HepG2 (cell line): ENCODE measurements around the gene VAV2. TPM values are rescaled to one million over a fixed set of nuclear protein-coding genes. Genes with fewer than 3 reads are reported as not detected.

Experiments
- ATF7-NPFF ChIP-seq: sonication (generic); formaldehyde crosslinking; IDR thresholded peaks from 2 replicates; pipeline ENCODE4 v1.8.1; 2023; ENCODE audit warnings: mild to moderate bottlenecking, low read depth, missing genetic modification reagents, moderate library complexity
- EHMT2 ChIP-seq: fragments of 200-600 bp; sonication (generic); IDR thresholded peaks from 2 replicates; pipeline ENCODE4 v1.7.0; 2017; ENCODE audit warnings: antibody characterized with exemption, low read depth, low read length, borderline replicate concordance
- FLYWCH1 ChIP-seq: sonication (generic); formaldehyde crosslinking; IDR thresholded peaks from 2 replicates; pipeline ENCODE4 v1.8.1; 2023; ENCODE audit warnings: mild to moderate bottlenecking, missing genetic modification reagents
- FOXC1 ChIP-seq: sonication (generic); formaldehyde crosslinking; IDR thresholded peaks from 2 replicates; pipeline ENCODE4 v1.8.0; 2022; ENCODE audit warnings: mild to moderate bottlenecking, missing genetic modification reagents, borderline replicate concordance
- GPBP1L1 ChIP-seq: sonication (generic); formaldehyde crosslinking; IDR thresholded peaks from 2 replicates; pipeline ENCODE4 v1.5.0; 2020; ENCODE audit warnings: mild to moderate bottlenecking, missing genetic modification reagents
- HNF4A ChIP-seq: sonication (generic); formaldehyde crosslinking; IDR thresholded peaks from 2 replicates; pipeline ENCODE4 v1.4.0; 2020; ENCODE audit warnings: missing genetic modification reagents
- IKZF1 ChIP-seq: fragments of 450-650 bp; IDR thresholded peaks from 2 replicates; pipeline ENCODE4 v1.7.1; 2016
- JDP2 ChIP-seq: sonication (generic); formaldehyde crosslinking; IDR thresholded peaks from 2 replicates; pipeline ENCODE4 v1.8.1; 2022; ENCODE audit warnings: missing genetic modification reagents, borderline replicate concordance
- KLF13 ChIP-seq: sonication (generic); formaldehyde crosslinking; IDR thresholded peaks from 2 replicates; pipeline ENCODE4 v1.4.0; 2020; ENCODE audit warnings: mild to moderate bottlenecking, missing genetic modification reagents
- MED1 ChIP-seq: sonication (generic); formaldehyde crosslinking; IDR thresholded peaks from 2 replicates; pipeline ENCODE4 v1.4.0; 2020; ENCODE audit warnings: missing genetic modification reagents
- NFKBIZ ChIP-seq: IDR thresholded peaks from 2 replicates; pipeline ENCODE4 v1.6.1; 2018; ENCODE audit warnings: missing genetic modification reagents, missing compliant biosample characterization
- NKX3-1 ChIP-seq: sonication (generic); formaldehyde crosslinking; IDR thresholded peaks from 2 replicates; pipeline ENCODE4 v1.5.0; 2020; ENCODE audit warnings: missing genetic modification reagents
- RCOR2 ChIP-seq: IDR thresholded peaks from 2 replicates; pipeline ENCODE4 v1.6.1; 2016; ENCODE audit warnings: missing biosample characterization, missing genetic modification reagents
- SALL1 ChIP-seq: sonication (generic); formaldehyde crosslinking; IDR thresholded peaks from 2 replicates; pipeline ENCODE4 v1.8.0; 2022; ENCODE audit warnings: mild to moderate bottlenecking, missing genetic modification reagents
- SP4 ChIP-seq: sonication (generic); formaldehyde crosslinking; IDR thresholded peaks from 2 replicates; pipeline ENCODE4 v1.8.1; 2023; ENCODE audit warnings: mild to moderate bottlenecking, missing genetic modification reagents
- ZBED4 ChIP-seq: sonication (generic); formaldehyde crosslinking; IDR thresholded peaks from 2 replicates; pipeline ENCODE4 v1.4.0; 2020; ENCODE audit warnings: missing genetic modification reagents, borderline replicate concordance
- ZNF18 ChIP-seq: sonication (generic); formaldehyde crosslinking; IDR thresholded peaks from 2 replicates; pipeline ENCODE4 v1.8.0; 2022; ENCODE audit warnings: mild to moderate bottlenecking, missing genetic modification reagents; ENCODE audit not compliant: insufficient replicate concordance
- ZNF263 ChIP-seq: sonication (generic); formaldehyde crosslinking; IDR thresholded peaks from 2 replicates; pipeline ENCODE4 v1.4.0; 2020; ENCODE audit warnings: missing genetic modification reagents
- ZNF296 ChIP-seq: sonication (generic); formaldehyde crosslinking; conservative IDR thresholded peaks from 2 replicates; pipeline ENCODE4 v1.5.0; 2020; ENCODE audit warnings: mild to moderate bottlenecking, missing genetic modification reagents
- ZNF512 ChIP-seq: sonication (generic); formaldehyde crosslinking; IDR thresholded peaks from 2 replicates; pipeline ENCODE4 v1.4.0; 2020; ENCODE audit warnings: mild to moderate bottlenecking, missing genetic modification reagents
- ZNF546 ChIP-seq: sonication (generic); formaldehyde crosslinking; conservative IDR thresholded peaks from 2 replicates; pipeline ENCODE4 v1.8.1; 2023; ENCODE audit warnings: mild to moderate bottlenecking, missing genetic modification reagents
- ZNF788 ChIP-seq: sonication (generic); formaldehyde crosslinking; IDR thresholded peaks from 2 replicates; pipeline ENCODE4 v1.5.0; 2020; ENCODE audit warnings: mild to moderate bottlenecking, missing genetic modification reagents, borderline replicate concordance
- polyA plus RNA-seq, 8 experiments: library from polyadenylated mRNA; depleted of rRNA in 3 of 8; stranded (reverse) in 7 of 8; unstranded in 1 of 8; fragments of >200 nt; fragmentation: Illumina TruSeq in 4 of 8; extraction: Trizol in 4 of 8; gene quantifications; 2 replicates each; pipeline versions ENCODE4 v1.2.1 to v1.2.3, GENCODE V29; 2011 to 2016; ENCODE audit warnings: low read depth in 4 of 8, missing spikeins in 1 of 8, mixed read lengths in 1 of 8; ENCODE audit not compliant: insufficient read depth in 1 of 8
- total RNA-seq, 5 experiments: library from RNA; depleted of rRNA; stranded (reverse); fragments of >200 nt; fragmentation: Illumina TruSeq; extraction: Trizol; gene quantifications; 2 replicates each; pipeline ENCODE4 v1.2.3, GENCODE V29; 2016; ENCODE audit warnings: low read depth in 1 of 5

The VAV2 gene
- total and polyA plus RNA-seq, 2 of the 13 experiments (the other 11 are each of a cell fraction or from before 2014, with no cell fraction given), result 22.5 to 22.9 TPM

GRCh38 chr9:133812941-133813748 lies 179.0 kb downstream of the VAV2 start (continued):
- TF ChIP-seq RCOR2 (CRISPR knock-in tag), result no peak
- TF ChIP-seq KLF13, result no peak
- TF ChIP-seq ZNF18, result no peak
- no peak for TF ChIP-seq EHMT2
- peak; percentile 72 for TF ChIP-seq HNF4A
- no peak for TF ChIP-seq IKZF1
- TF ChIP-seq ZBED4 (CRISPR knock-in tag), result no peak
- peak; percentile 65; the same call in 1 of the 2 replicates for TF ChIP-seq ZNF263 (CRISPR knock-in tag)
- no peak for TF ChIP-seq ZNF296
- no peak for TF ChIP-seq GPBP1L1 (CRISPR knock-in tag)
- TF ChIP-seq SALL1, result 0 out of 2 replicates have a peak, but pooled peaks have one; percentile 25
- no peak for TF ChIP-seq ATF7-NPFF (CRISPR knock-in tag)
- no peak for TF ChIP-seq ZNF512 (CRISPR knock-in tag)
- peak; percentile 28; the same call in 1 of the 2 replicates for TF ChIP-seq ZNF788 (CRISPR knock-in tag)
- TF ChIP-seq NFKBIZ, result no peak
- TF ChIP-seq FOXC1 (CRISPR knock-in tag), result no peak
- peak; percentile 40; the same call in 1 of the 2 replicates for TF ChIP-seq SP4 (CRISPR knock-in tag)
- TF ChIP-seq ZNF546 (CRISPR knock-in tag), result no peak
- no peak for TF ChIP-seq FLYWCH1 (CRISPR knock-in tag)
- peak; percentile 32; the same call in 1 of the 2 replicates for TF ChIP-seq MED1 (CRISPR knock-in tag)
- no peak for TF ChIP-seq NKX3-1 (CRISPR knock-in tag)
- TF ChIP-seq JDP2 (CRISPR knock-in tag), result no peak
